ENCODE measurements around the gene SIL1. TPM values are rescaled to one million over a fixed set of nuclear protein-coding genes. Genes with fewer than 3 reads are reported as not detected.

The SIL1 gene
- total and polyA plus RNA-seq, 2 donors (not counting 3 experiments of a cell fraction or from before 2014, with no cell fraction given): 47.6 to 67.2 TPM

DNA sequence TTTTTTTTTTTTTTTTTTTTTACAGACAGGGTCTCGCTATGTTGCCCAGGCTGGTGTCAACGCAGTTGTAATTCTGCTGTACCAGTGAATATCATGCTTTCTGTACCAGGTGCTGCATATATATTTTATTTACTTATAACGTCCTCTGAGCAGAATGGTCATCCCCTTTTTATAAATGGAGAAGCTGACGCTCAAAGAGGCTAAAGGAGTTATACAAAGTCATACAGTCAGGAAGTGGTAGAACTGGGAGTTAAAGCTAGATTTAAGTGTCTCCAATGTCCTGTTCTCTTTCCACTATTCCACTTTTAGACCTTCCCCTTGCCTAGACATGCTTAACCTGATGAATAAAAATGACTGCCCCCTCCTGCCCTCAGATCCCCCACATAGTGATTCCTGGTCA lies 1.2 kb upstream of the SIL1 start:
- H4K20me1 ChIP-seq (replicated peaks; ENCODE audit: control insufficient read depth, extremely low read depth, insufficient read depth, low read length): no peaks in the 10 kb centered on the region
- no peak overlapping the region for H3K4me3 ChIP-seq (replicated peaks in 1 of 3; ENCODE audit: insufficient read depth in 1 of 3, low read depth in 1 of 3, low read length in 3 of 3)
- no peak for FAIRE-seq
- peaks cover 10% of the 10 kb centered on the region for H3K4me1 ChIP-seq (ENCODE audit: control insufficient read depth, extremely low read depth, insufficient read depth, low read length)
- no TSS peak for BruUV-seq (replicated peaks)
- no peak overlapping the region for H3K4me2 ChIP-seq (ENCODE audit: insufficient read depth, low read length)
- H3K9me1 ChIP-seq (replicated peaks; ENCODE audit: control insufficient read depth, extremely low read depth, insufficient read depth, low read length): no peaks in the 10 kb centered on the region
- intact Hi-C loops (cut with micrococcal nuclease) (loop anchor here (5.0 to 10.0 kb wide), 2 partner anchors 205 to 622 kb away; partner anchors contain the start of genes HSPA9 and SPATA24), dilution Hi-C loops (cut with MboI; ENCODE audit: extremely low pct_ligation_motif_present, low sequenced_read_pairs) (no loop called here)
- H2AFZ ChIP-seq (ENCODE audit: low read depth, low read length): peak overlapping the region; percentile 29
- POLR2A ChIA-PET: no interaction called here
- H3K27ac ChIP-seq (ENCODE audit: insufficient read depth, low read depth, low read length): no peak overlapping the region
- H3K36me3 ChIP-seq (ENCODE audit: control insufficient read depth in 2 of 2, extremely low read depth in 1 of 2, insufficient read depth in 2 of 2, low read length in 2 of 2): no peaks in the 10 kb centered on the region
- H3K9me3 ChIP-seq (replicated peaks; ENCODE audit: control insufficient read depth, insufficient read depth, low read length): no peaks in the 10 kb centered on the region
- TF ChIP-seq EZH2 (IDR thresholded peaks at IDR 0.05; ENCODE audit: borderline replicate concordance, low read depth, low read length, severe bottlenecking) (no peak), POLR2AphosphoS5 (IDR thresholded peaks at IDR 0.05; ENCODE audit: insufficient read depth, low read depth, low read length) (no peak), MYC (IDR thresholded peaks at IDR 0.05; ENCODE audit: low read depth, low read length) (no peak), POLR2A (IDR thresholded peaks at IDR 0.05; ENCODE audit: low read depth, low read length) (no peak), JUN (IDR thresholded peaks at IDR 0.05; ENCODE audit: borderline replicate concordance, insufficient read depth, insufficient read length, low read depth) (no peak), GATA2 (IDR thresholded peaks at IDR 0.05; ENCODE audit: insufficient read depth, insufficient read length, low read depth, low read length) (no peak), FOS (IDR thresholded peaks at IDR 0.05; ENCODE audit: borderline replicate concordance, insufficient read depth, low read length) (no peak)
- TF ChIP-seq, protein P1, sequence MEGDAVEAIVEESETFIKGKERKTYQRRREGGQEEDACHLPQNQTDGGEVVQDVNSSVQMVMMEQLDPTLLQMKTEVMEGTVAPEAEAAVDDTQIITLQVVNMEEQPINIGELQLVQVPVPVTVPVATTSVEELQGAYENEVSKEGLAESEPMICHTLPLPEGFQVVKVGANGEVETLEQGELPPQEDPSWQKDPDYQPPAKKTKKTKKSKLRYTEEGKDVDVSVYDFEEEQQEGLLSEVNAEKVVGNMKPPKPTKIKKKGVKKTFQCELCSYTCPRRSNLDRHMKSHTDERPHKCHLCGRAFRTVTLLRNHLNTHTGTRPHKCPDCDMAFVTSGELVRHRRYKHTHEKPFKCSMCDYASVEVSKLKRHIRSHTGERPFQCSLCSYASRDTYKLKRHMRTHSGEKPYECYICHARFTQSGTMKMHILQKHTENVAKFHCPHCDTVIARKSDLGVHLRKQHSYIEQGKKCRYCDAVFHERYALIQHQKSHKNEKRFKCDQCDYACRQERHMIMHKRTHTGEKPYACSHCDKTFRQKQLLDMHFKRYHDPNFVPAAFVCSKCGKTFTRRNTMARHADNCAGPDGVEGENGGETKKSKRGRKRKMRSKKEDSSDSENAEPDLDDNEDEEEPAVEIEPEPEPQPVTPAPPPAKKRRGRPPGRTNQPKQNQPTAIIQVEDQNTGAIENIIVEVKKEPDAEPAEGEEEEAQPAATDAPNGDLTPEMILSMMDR (IDR thresholded peaks at IDR 0.05; ENCODE audit: extremely low read depth in 1 of 2, insufficient read depth in 1 of 2, low read depth in 1 of 2, low read length in 2 of 2): no peak
- TF ChIP-seq, protein P2, sequence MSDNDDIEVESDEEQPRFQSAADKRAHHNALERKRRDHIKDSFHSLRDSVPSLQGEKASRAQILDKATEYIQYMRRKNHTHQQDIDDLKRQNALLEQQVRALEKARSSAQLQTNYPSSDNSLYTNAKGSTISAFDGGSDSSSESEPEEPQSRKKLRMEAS (IDR thresholded peaks at IDR 0.05; ENCODE audit: insufficient read depth, insufficient read length): no peak
- no peak overlapping the region for H3K9ac ChIP-seq (replicated peaks; ENCODE audit: extremely low read depth, insufficient read depth, low read length)
- DNase-seq (ENCODE audit: low read depth, low spot score): no peak
- CTCF ChIA-PET: interaction anchor here (1.1 kb wide), 1 partner anchor 409 kb away, joined by 3 read pairs; no protein-coding TSS in a partner anchor
- peaks cover 10% of the 10 kb centered on the region for H3K79me2 ChIP-seq (ENCODE audit: control insufficient read depth, insufficient read depth, low read length)
- peaks cover 5% of the 10 kb centered on the region in 2 experiments for H3K27me3 ChIP-seq (ENCODE audit: control insufficient read depth in 2 of 2, insufficient read depth in 2 of 2, low read length in 2 of 2)
